CD14-positive monocyte (primary cell): Measurements from ENCODE around the gene ADSS1. TPM values are rescaled to one million over a fixed set of nuclear protein-coding genes. Genes with fewer than 3 reads are reported as not detected.

Experiments
- DNase-seq, 3 donors: peaks; one replicate each; pipeline ENCODE4 v3.0.0-alpha.2; 2011 to 2022
- H2AFZ ChIP-seq: 2 replicates; pipeline ENCODE4 v1.6.0; 2012; ENCODE audit warnings: mild to moderate bottlenecking, low read depth, low read length, inconsistent platforms; ENCODE audit not compliant: insufficient read depth, poor library complexity, severe bottlenecking
- H3K27ac ChIP-seq, 2 donors: 1 replicate in 1 of 2; 2 replicates in 1 of 2; pipeline ENCODE4 v1.5.1; 2012 to 2013; ENCODE audit warnings: low read length in 2 of 2, control low read depth in 1 of 2, inconsistent platforms in 1 of 2, low read depth in 1 of 2, mild to moderate bottlenecking in 1 of 2
- H3K27me3 ChIP-seq, 2 donors: one replicate each; pipeline versions ENCODE4 v1.6.0 to v1.6.1; 2011 to 2013; ENCODE audit warnings: low read length in 2 of 2; ENCODE audit not compliant: control insufficient read depth in 2 of 2, insufficient read depth in 2 of 2
- H3K36me3 ChIP-seq, 2 donors: replicated peaks in 1 of 2; 1 replicate in 1 of 2; 2 replicates in 1 of 2; pipeline versions ENCODE4 v1.5.1 to v1.6.1; 2012 to 2013; ENCODE audit warnings: low read length in 2 of 2, control low read depth in 1 of 2, inconsistent platforms in 1 of 2, mild to moderate bottlenecking in 1 of 2; ENCODE audit not compliant: insufficient read depth in 2 of 2, control insufficient read depth in 1 of 2
- H3K4me1 ChIP-seq, 2 donors: 1 replicate in 1 of 2; 2 replicates in 1 of 2; pipeline versions ENCODE4 v1.5.1 to v1.6.1; 2012 to 2013; ENCODE audit warnings: low read length in 2 of 2, control low read depth in 1 of 2, inconsistent platforms in 1 of 2, mild to moderate bottlenecking in 1 of 2, moderate library complexity in 1 of 2; ENCODE audit not compliant: insufficient read depth in 2 of 2, control insufficient read depth in 1 of 2
- H3K4me2 ChIP-seq: replicated peaks from 2 replicates; pipeline ENCODE3; 2012; ENCODE audit warnings: low read length, moderate library complexity, mild to moderate bottlenecking; ENCODE audit not compliant: poor library complexity, severe bottlenecking; ENCODE audit errors: extremely low read depth
- H3K4me3 ChIP-seq, 3 experiments: fragments of 200-600 bp in 1 of 3; sonication (generic) in 1 of 3; replicated peaks in 1 of 3; 1 replicate in 2 of 3; 2 replicates in 1 of 3; pipeline ENCODE4 v1.5.1; 2011 to 2013; ENCODE audit warnings: low read length in 3 of 3, mild to moderate bottlenecking in 3 of 3, control low read depth in 2 of 3, low read depth in 2 of 3, inconsistent platforms in 1 of 3, moderate library complexity in 1 of 3
- H3K79me2 ChIP-seq: 2 replicates; pipeline ENCODE4 v1.6.0; 2012; ENCODE audit warnings: mild to moderate bottlenecking, control low read depth, inconsistent platforms, low read length, moderate library complexity; ENCODE audit not compliant: insufficient read depth
- H3K9ac ChIP-seq: 2 replicates; pipeline ENCODE4 v1.6.0; 2017; ENCODE audit warnings: low read length, mild to moderate bottlenecking; ENCODE audit not compliant: insufficient read depth, poor library complexity, severe bottlenecking
- H3K9me3 ChIP-seq, 2 donors: replicated peaks in 1 of 2; 1 replicate in 1 of 2; 2 replicates in 1 of 2; pipeline versions ENCODE4 v1.5.1 to v1.6.1; 2012 to 2013; ENCODE audit warnings: low read length in 2 of 2, control low read depth in 1 of 2; ENCODE audit not compliant: control insufficient read depth in 1 of 2, insufficient read depth in 1 of 2
- H4K20me1 ChIP-seq: 2 replicates; pipeline ENCODE4 v1.6.0; 2012; ENCODE audit warnings: mild to moderate bottlenecking, low read length, control low read depth, moderate library complexity; ENCODE audit not compliant: insufficient read depth
- H3K27ac Mint-ChIP-seq, 7 donors: one replicate each; pipeline ENCODE4 v1.8.0; 2020; ENCODE audit warnings: mild to moderate bottlenecking in 7 of 7, mixed read lengths in 7 of 7, moderate library complexity in 6 of 7, inconsistent platforms in 2 of 7
- H3K27me3 Mint-ChIP-seq, 3 donors: one replicate each; pipeline ENCODE4 v1.8.0; 2021 to 2022; ENCODE audit warnings: low read depth in 3 of 3, mild to moderate bottlenecking in 3 of 3, mixed read lengths in 3 of 3, moderate library complexity in 3 of 3, inconsistent platforms in 1 of 3
- H3K36me3 Mint-ChIP-seq, 2 donors: one replicate each; pipeline ENCODE4 v1.8.0; 2020; ENCODE audit warnings: mixed read lengths in 2 of 2, inconsistent platforms in 1 of 2, mild to moderate bottlenecking in 1 of 2
- H3K4me1 Mint-ChIP-seq: one replicate; pipeline ENCODE4 v1.8.0; 2020; ENCODE audit warnings: mild to moderate bottlenecking, mixed read lengths
- H3K4me3 Mint-ChIP-seq, 2 donors: one replicate each; pipeline ENCODE4 v1.8.0; 2020; ENCODE audit warnings: mild to moderate bottlenecking in 2 of 2, mixed read lengths in 2 of 2, moderate library complexity in 1 of 2
- H3K9me3 Mint-ChIP-seq, 7 donors: one replicate each; pipeline ENCODE4 v1.8.0; 2020 to 2022; ENCODE audit warnings: mixed read lengths in 7 of 7, mild to moderate bottlenecking in 6 of 7, moderate library complexity in 6 of 7, inconsistent platforms in 2 of 7
- WGBS: methylation state at CpG from one replicate; pipeline ENCODE4 v1.1.5; 2013; ENCODE audit warnings: missing lambda C conversion rate; ENCODE audit not compliant: insufficient coverage; 5-methylcytosine and 5-hydroxymethylcytosine counted together
- intact Hi-C, 2 donors: fragments of 100-400 bp; cut with micrococcal nuclease; formaldehyde crosslinking; loops; one replicate each; pipeline versions ENCODE4 v1.15.0 to v1.15.1; 2023
- polyA plus RNA-seq, 3 donors: library from polyadenylated mRNA; depleted of rRNA in 1 of 3; unstranded in 2 of 3; stranded (reverse) in 1 of 3; fragments of 300-500 nt in 2 of 3; fragments of >200 nt in 1 of 3; fragmentation: Illumina TruSeq in 2 of 3; gene quantifications; 1 replicate in 2 of 3; 2 replicates in 1 of 3; pipeline ENCODE4 v1.2.3, GENCODE V29; 2012 to 2021
- TF ChIP-seq, protein P1 (sequence below): fragments of 200-600 bp; IDR thresholded peaks from one replicate; pipeline ENCODE4 v1.8.0; 2022; ENCODE audit warnings: antibody characterized with exemption, mild to moderate bottlenecking

Gene ADSS1
- polyA plus RNA-seq, 3 donors: 0.61 to 3.7 (median 0.64) TPM

DNA sequence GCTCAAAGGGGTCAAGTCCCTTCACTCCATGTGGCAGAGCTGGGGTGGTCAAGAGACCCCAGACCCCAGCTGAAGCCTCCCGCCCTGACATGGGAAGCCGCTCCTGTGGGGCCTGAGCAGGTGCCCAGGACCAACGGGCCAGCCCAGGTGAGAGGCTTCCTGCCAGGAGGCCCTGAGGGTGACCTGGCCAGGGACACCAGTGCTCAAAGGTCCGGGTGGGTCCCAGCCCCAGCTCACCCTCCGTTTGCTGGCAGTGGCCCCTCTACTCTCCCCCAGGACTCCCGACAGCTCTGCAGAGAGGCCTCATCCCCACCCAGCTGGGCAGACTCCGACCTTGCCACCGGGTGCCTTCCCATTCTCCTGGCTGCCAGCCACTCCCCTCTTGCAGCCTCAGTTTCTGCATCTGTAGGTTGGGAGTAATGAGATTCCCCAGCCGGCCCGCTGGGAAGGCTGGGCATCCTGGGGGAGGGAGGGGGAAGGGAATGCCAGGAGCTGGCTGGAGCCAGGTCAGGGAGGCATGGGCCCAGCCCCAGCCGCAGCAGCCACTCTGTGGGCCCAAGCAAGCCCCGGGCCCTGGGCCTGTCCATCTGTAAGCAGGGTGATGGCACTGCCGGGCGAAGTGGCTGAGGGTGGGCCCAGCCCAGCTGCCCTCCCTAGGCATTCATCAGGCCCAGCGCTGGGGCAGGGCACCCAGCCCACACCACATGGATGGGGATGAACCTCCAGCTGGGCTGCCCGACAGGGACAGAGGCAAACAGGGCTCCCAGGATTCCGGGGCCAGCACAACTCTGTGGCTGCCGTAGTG, 44.9 kb upstream of the ADSS1 start:
- Histone ChIP-seq H4K20me1 (no peaks in the 10 kb centered on the region), H3K9me3 (no peaks in the 10 kb centered on the region), H3K9ac (peak overlapping the region; percentile 85), H3K79me2 (no peaks in the 10 kb centered on the region), H3K36me3 (no peaks in the 10 kb centered on the region), H3K4me2 (peak overlapping the region; percentile 96), H3K27me3 (no peaks in the 10 kb centered on the region), H3K4me3 (peak overlapping the region in 1 of 3 experiments; percentile 82), H3K4me1 (peaks cover 44 to 59% of the 10 kb centered on the region in 2 donors), H3K27ac (peak overlapping the region in 1 of 2 donors; percentile 73), H2AFZ (peak overlapping the region; percentile 94)
- Mint-ChIP-seq H3K4me1 (peaks cover 31% of the 10 kb centered on the region), H3K27me3 (peaks cover 6 to 11% (median 9%) of the 10 kb centered on the region in 3 donors), H3K27ac (peak overlapping the region in 1 of 7 donors; percentile 86), H3K9me3 (peaks cover 0 to 2% (median 0%) of the 10 kb centered on the region in 7 donors), H3K36me3 (no peaks in the 10 kb centered on the region), H3K4me3 (peak overlapping the region in 1 of 2 donors; percentile 74)
- TF ChIP-seq, protein P1, sequence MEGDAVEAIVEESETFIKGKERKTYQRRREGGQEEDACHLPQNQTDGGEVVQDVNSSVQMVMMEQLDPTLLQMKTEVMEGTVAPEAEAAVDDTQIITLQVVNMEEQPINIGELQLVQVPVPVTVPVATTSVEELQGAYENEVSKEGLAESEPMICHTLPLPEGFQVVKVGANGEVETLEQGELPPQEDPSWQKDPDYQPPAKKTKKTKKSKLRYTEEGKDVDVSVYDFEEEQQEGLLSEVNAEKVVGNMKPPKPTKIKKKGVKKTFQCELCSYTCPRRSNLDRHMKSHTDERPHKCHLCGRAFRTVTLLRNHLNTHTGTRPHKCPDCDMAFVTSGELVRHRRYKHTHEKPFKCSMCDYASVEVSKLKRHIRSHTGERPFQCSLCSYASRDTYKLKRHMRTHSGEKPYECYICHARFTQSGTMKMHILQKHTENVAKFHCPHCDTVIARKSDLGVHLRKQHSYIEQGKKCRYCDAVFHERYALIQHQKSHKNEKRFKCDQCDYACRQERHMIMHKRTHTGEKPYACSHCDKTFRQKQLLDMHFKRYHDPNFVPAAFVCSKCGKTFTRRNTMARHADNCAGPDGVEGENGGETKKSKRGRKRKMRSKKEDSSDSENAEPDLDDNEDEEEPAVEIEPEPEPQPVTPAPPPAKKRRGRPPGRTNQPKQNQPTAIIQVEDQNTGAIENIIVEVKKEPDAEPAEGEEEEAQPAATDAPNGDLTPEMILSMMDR: no peak
- WGBS: 92% methylated on average over 14 of the region's 18 CpGs
- intact Hi-C loops: no loop called here
- no peak for DNase-seq

DNA sequence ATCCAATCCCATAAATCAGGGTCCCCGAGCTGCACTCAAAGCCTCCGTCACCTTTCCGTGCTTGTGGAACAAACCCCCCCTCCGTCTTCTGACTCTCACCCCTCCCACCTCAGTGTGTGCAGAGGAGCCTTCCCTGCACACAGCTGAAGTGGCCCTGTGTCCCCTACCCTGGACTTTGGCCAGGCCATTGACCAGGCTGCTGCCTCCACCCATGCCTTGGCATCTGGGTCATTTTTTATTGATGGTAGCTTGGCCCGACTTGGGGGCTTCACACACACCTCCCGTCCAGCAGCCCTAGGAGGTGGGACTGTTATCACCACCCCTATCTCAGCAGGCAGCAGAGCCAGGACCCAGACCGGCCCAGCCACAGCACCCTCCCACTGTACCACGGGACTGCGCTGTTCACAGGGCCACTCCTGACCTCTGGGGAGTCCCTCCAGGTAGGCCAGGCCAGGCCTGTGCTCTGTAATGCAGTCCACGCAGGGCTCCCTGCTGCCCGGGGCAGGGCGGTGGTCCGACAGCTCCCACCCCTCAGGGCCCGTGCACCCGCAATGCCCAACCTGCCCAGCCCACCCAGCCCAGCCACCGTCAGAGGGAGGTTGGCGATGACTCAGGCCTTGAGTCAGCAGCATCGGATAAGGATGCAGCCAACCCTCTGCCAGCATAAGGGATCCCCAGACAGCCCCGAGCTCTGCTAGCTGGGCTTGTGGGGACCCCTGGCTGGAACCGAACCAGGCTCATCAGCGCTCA, 43.8 kb upstream of the ADSS1 start:
- no peaks in the 10 kb centered on the region for H3K79me2 ChIP-seq
- H3K9ac ChIP-seq: peak overlapping the region; percentile 67
- Mint-ChIP-seq H3K4me1 (peaks cover 38% of the 10 kb centered on the region), H3K4me3 (peak overlapping the region; percentile 65 to 72), H3K27ac (peak overlapping the region; percentile 87 to 98 (median 96)), H3K27me3 (peaks cover 6 to 11% (median 8%) of the 10 kb centered on the region in 3 donors), H3K36me3 (no peaks in the 10 kb centered on the region), H3K9me3 (peaks cover 0 to 4% (median 0%) of the 10 kb centered on the region in 7 donors)
- H3K27ac ChIP-seq: peak overlapping the region; percentile 77 to 90
- H3K4me3 ChIP-seq: peak overlapping the region in 1 of 3 experiments; percentile 18
- H3K4me1 ChIP-seq: peaks cover 46 to 68% of the 10 kb centered on the region in 2 donors
- no peaks in the 10 kb centered on the region for H3K36me3 ChIP-seq
- no peaks in the 10 kb centered on the region for H3K9me3 ChIP-seq
- no peaks in the 10 kb centered on the region for H3K27me3 ChIP-seq
- peak overlapping the region; percentile 19 for H3K4me2 ChIP-seq
- H2AFZ ChIP-seq: peak overlapping the region; percentile 41
- peak; percentile 54 to 79 (median 65) for DNase-seq
- WGBS: 70% methylated on average over 20 of the region's 21 CpGs
- H4K20me1 ChIP-seq: no peaks in the 10 kb centered on the region
- intact Hi-C loops: no loop called here
- TF ChIP-seq, protein P1: no peak
